ENCODE results near the gene FOXO1.

Gene FOXO1

GRCh38 chr13:40679480-40679985 lies 13.1 kb upstream of the FOXO1 start:
- Histone ChIP-seq H3K4me3 (ENCODE audit: low read depth in 1 of 2, low read length in 2 of 2) (no peak overlapping the region), H3K4me1 (ENCODE audit: insufficient read depth, low read length) (no peaks in the 10 kb centered on the region), H3K27ac (ENCODE audit: low read length) (no peak overlapping the region), H3K4me2 (ENCODE audit: insufficient read depth, low read length) (no peak overlapping the region), H3K9me3 (ENCODE audit: insufficient read depth, low read length, severe bottlenecking) (no peaks in the 10 kb centered on the region), H3K9ac (ENCODE audit: low read depth, low read length) (no peak overlapping the region), H3K27me3 (ENCODE audit: insufficient read depth, low read length, poor library complexity) (peaks cover 9% of the 10 kb centered on the region), H3K36me3 (ENCODE audit: insufficient read depth, low read length) (no peaks in the 10 kb centered on the region), H4K20me1 (ENCODE audit: insufficient read depth, low read length) (no peaks in the 10 kb centered on the region), H3K79me2 (ENCODE audit: insufficient read depth, low read length) (no peaks in the 10 kb centered on the region), H2AFZ (ENCODE audit: low read depth, low read length) (no peak overlapping the region)
- TF ChIP-seq CTCF (IDR thresholded peaks at IDR 0.05; ENCODE audit: borderline replicate concordance, extremely low read depth, low read length, poor library complexity, severe bottlenecking) = no peak
- TF ChIP-seq EZH2 (IDR thresholded peaks at IDR 0.05; ENCODE audit: borderline replicate concordance, low read depth, low read length, severe bottlenecking) = no peak
- ATAC-seq (ENCODE audit: insufficient read depth, low read depth) (no peak), DNase-seq (no peak)

GRCh38 chr13:40677064-40677463 lies 10.6 kb upstream of the FOXO1 start:
- no peak overlapping the region for H3K27ac ChIP-seq (ENCODE audit: low read length)
- no peak for DNase-seq
- H3K9ac ChIP-seq (ENCODE audit: low read depth, low read length) = no peak overlapping the region
- H3K4me2 ChIP-seq (ENCODE audit: insufficient read depth, low read length) = no peak overlapping the region
- H3K36me3 ChIP-seq (ENCODE audit: insufficient read depth, low read length) = no peaks in the 10 kb centered on the region
- no peaks in the 10 kb centered on the region for H3K79me2 ChIP-seq (ENCODE audit: insufficient read depth, low read length)
- H3K9me3 ChIP-seq (ENCODE audit: insufficient read depth, low read length, severe bottlenecking) = no peaks in the 10 kb centered on the region
- no peak overlapping the region for H3K4me3 ChIP-seq (ENCODE audit: low read depth in 1 of 2, low read length in 2 of 2)
- H3K4me1 ChIP-seq (ENCODE audit: insufficient read depth, low read length) = no peaks in the 10 kb centered on the region
- H3K27me3 ChIP-seq (ENCODE audit: insufficient read depth, low read length, poor library complexity) = peaks cover 14% of the 10 kb centered on the region
- TF ChIP-seq EZH2 (IDR thresholded peaks at IDR 0.05; ENCODE audit: borderline replicate concordance, low read depth, low read length, severe bottlenecking) (no peak), CTCF (IDR thresholded peaks at IDR 0.05; ENCODE audit: borderline replicate concordance, extremely low read depth, low read length, poor library complexity, severe bottlenecking) (no peak)
- H4K20me1 ChIP-seq (ENCODE audit: insufficient read depth, low read length) = no peaks in the 10 kb centered on the region
- no peak overlapping the region for H2AFZ ChIP-seq (ENCODE audit: low read depth, low read length)
- no peak for ATAC-seq (ENCODE audit: insufficient read depth, low read depth)

GRCh38 chr13:40676007-40676406 lies 9.6 kb upstream of the FOXO1 start:
- H3K27ac ChIP-seq (ENCODE audit: low read length) = no peak overlapping the region
- DNase-seq (no peak), ATAC-seq (ENCODE audit: insufficient read depth, low read depth) (no peak)
- H3K36me3 ChIP-seq (ENCODE audit: insufficient read depth, low read length) = no peaks in the 10 kb centered on the region
- H3K4me1 ChIP-seq (ENCODE audit: insufficient read depth, low read length) = no peaks in the 10 kb centered on the region
- no peak overlapping the region for H3K4me2 ChIP-seq (ENCODE audit: insufficient read depth, low read length)
- no peak overlapping the region for H3K4me3 ChIP-seq (ENCODE audit: low read depth in 1 of 2, low read length in 2 of 2)
- H2AFZ ChIP-seq (ENCODE audit: low read depth, low read length) = no peak overlapping the region
- H3K9me3 ChIP-seq (ENCODE audit: insufficient read depth, low read length, severe bottlenecking) = no peaks in the 10 kb centered on the region
- H3K9ac ChIP-seq (ENCODE audit: low read depth, low read length) = no peak overlapping the region
- no peaks in the 10 kb centered on the region for H4K20me1 ChIP-seq (ENCODE audit: insufficient read depth, low read length)
- H3K79me2 ChIP-seq (ENCODE audit: insufficient read depth, low read length) = no peaks in the 10 kb centered on the region
- peaks cover 20% of the 10 kb centered on the region for H3K27me3 ChIP-seq (ENCODE audit: insufficient read depth, low read length, poor library complexity)
- no peak for TF ChIP-seq CTCF (IDR thresholded peaks at IDR 0.05; ENCODE audit: borderline replicate concordance, extremely low read depth, low read length, poor library complexity, severe bottlenecking)
- no peak for TF ChIP-seq EZH2 (IDR thresholded peaks at IDR 0.05; ENCODE audit: borderline replicate concordance, low read depth, low read length, severe bottlenecking)

GRCh38 chr13:40673414-40673813 lies 7.0 kb upstream of the FOXO1 start:
- no peak overlapping the region for H3K9ac ChIP-seq (ENCODE audit: low read depth, low read length)
- no peaks in the 10 kb centered on the region for H3K79me2 ChIP-seq (ENCODE audit: insufficient read depth, low read length)
- H4K20me1 ChIP-seq (ENCODE audit: insufficient read depth, low read length) = no peaks in the 10 kb centered on the region
- DNase-seq (no peak), ATAC-seq (ENCODE audit: insufficient read depth, low read depth) (no peak)
- peaks cover 22% of the 10 kb centered on the region for H3K27me3 ChIP-seq (ENCODE audit: insufficient read depth, low read length, poor library complexity)
- H3K27ac ChIP-seq (ENCODE audit: low read length) = no peak overlapping the region
- H3K4me2 ChIP-seq (ENCODE audit: insufficient read depth, low read length) = no peak overlapping the region
- H3K4me3 ChIP-seq (ENCODE audit: low read depth in 1 of 2, low read length in 2 of 2) = no peak overlapping the region
- no peaks in the 10 kb centered on the region for H3K36me3 ChIP-seq (ENCODE audit: insufficient read depth, low read length)
- H2AFZ ChIP-seq (ENCODE audit: low read depth, low read length) = no peak overlapping the region
- H3K9me3 ChIP-seq (ENCODE audit: insufficient read depth, low read length, severe bottlenecking) = no peaks in the 10 kb centered on the region
- no peaks in the 10 kb centered on the region for H3K4me1 ChIP-seq (ENCODE audit: insufficient read depth, low read length)
- TF ChIP-seq CTCF (IDR thresholded peaks at IDR 0.05; ENCODE audit: borderline replicate concordance, extremely low read depth, low read length, poor library complexity, severe bottlenecking) (no peak), EZH2 (IDR thresholded peaks at IDR 0.05; ENCODE audit: borderline replicate concordance, low read depth, low read length, severe bottlenecking) (no peak)

Data from DND-41 (cell line).